PFSK-1 (cell line): ENCODE data around the gene PIK3R4.

Source experiments
- FOXP2 ChIP-seq: optimal IDR thresholded peaks from 2 replicates; pipeline ENCODE3; 2011; ENCODE audit warnings: borderline replicate concordance, control low read depth, inconsistent platforms; ENCODE audit not compliant: insufficient read depth; ENCODE audit errors: extremely low read length, extremely low read depth
- POLR2AphosphoS5 ChIP-seq: IDR thresholded peaks from 2 replicates; pipeline ENCODE4 v1.6.1; 2012; ENCODE audit warnings: low read depth, mild to moderate bottlenecking, control low read depth, low read length, moderate library complexity
- REST ChIP-seq, 2 experiments: IDR thresholded peaks; 2 replicates each; pipeline versions ENCODE4 v1.6.1 to v1.8.0; 2011 to 2012; ENCODE audit warnings: low read depth in 2 of 2, low read length in 2 of 2, control low read depth in 1 of 2, inconsistent platforms in 1 of 2, mild to moderate bottlenecking in 1 of 2, moderate library complexity in 1 of 2; ENCODE audit not compliant: insufficient read depth in 1 of 2
- SIN3A ChIP-seq: IDR thresholded peaks from 2 replicates; pipeline ENCODE4 v1.6.1; 2012; ENCODE audit warnings: mild to moderate bottlenecking, low read length, moderate library complexity, borderline replicate concordance; ENCODE audit not compliant: insufficient read depth
- TAF1 ChIP-seq: IDR thresholded peaks from 2 replicates; pipeline ENCODE4 v1.6.1; 2012; ENCODE audit warnings: low read length, control low read depth, borderline replicate concordance; ENCODE audit not compliant: insufficient read depth

PIK3R4 gene

GRCh38 chr3:130636480-130637234, 110.0 kb downstream of the PIK3R4 start:
- TF ChIP-seq TAF1 (no peak), SIN3A (no peak), POLR2AphosphoS5 (no peak), REST (IDR thresholded peaks at IDR 0.05; ENCODE audit: insufficient read depth in 1 of 2, low read depth in 2 of 2, low read length in 2 of 2) (no peak), FOXP2 (no peak)

DNA sequence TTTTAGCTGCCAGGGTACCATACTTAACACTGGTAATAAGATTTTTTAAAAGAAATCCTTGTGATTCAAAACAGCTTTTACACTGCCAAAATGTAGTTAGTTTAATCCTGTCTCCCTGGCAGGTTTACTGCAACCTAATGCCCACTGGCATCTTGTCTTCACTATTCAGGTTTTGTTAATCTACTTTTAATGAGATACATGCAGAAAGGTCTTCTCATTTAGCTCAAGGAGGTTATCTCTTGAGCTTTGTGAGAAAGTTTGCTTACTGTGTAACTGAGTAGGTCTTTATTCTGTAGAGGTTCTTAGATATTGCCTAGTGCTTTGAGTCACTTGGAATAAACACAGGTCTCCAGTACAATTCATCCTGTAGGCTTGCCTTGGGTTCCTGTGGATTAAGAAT, 110.7 kb downstream of the PIK3R4 start:
- TF ChIP-seq FOXP2 = no peak
- no peak for TF ChIP-seq SIN3A

GRCh38 chr3:130635285-130635684, 111.3 kb downstream of the PIK3R4 start:
- TF ChIP-seq REST (IDR thresholded peaks at IDR 0.05; ENCODE audit: insufficient read depth in 1 of 2, low read depth in 2 of 2, low read length in 2 of 2) (no peak), TAF1 (no peak)
